GM23248 (cell line): ENCODE results near the gene IPO8. TPM values are rescaled to one million over a fixed set of nuclear protein-coding genes. Genes with fewer than 3 reads are reported as not detected.
"Not testable (repeated sequence)": the region's sequence is repeated elsewhere in the genome, so short reads cannot be mapped to it uniquely, and the experiment has no call there.

Experiments
- DNase-seq: peaks from one replicate; pipeline ENCODE4 v3.0.0-alpha.2; 2015
- H2AFZ ChIP-seq: fragments of 200-600 bp; sonication (generic); 2 replicates; pipeline ENCODE4 v1.6.1; 2016; ENCODE audit warnings: antibody characterized with exemption
- H3F3A ChIP-seq: fragments of 200-600 bp; sonication (generic); 2 replicates; pipeline ENCODE4 v1.6.1; 2016; ENCODE audit warnings: mild to moderate bottlenecking, antibody characterized with exemption, mixed run types; ENCODE audit not compliant: insufficient read depth
- H3K27ac ChIP-seq: fragments of 200-600 bp; sonication (generic); 2 replicates; pipeline ENCODE4 v1.5.1; 2016; ENCODE audit warnings: mild to moderate bottlenecking
- H3K27me3 ChIP-seq: fragments of 200-600 bp; sonication (generic); replicated peaks from 2 replicates; pipeline ENCODE4 v1.6.1; 2016; ENCODE audit warnings: mild to moderate bottlenecking; ENCODE audit not compliant: insufficient read depth
- H3K36me3 ChIP-seq: fragments of 200-600 bp; sonication (generic); 2 replicates; pipeline ENCODE4 v1.6.1; 2016; ENCODE audit warnings: low read depth, mild to moderate bottlenecking
- H3K4me1 ChIP-seq: fragments of 200-600 bp; sonication (generic); 2 replicates; pipeline ENCODE4 v1.6.1; 2016; ENCODE audit warnings: mild to moderate bottlenecking; ENCODE audit not compliant: insufficient read depth
- H3K4me2 ChIP-seq: fragments of 200-600 bp; sonication (generic); one replicate; pipeline ENCODE4 v1.6.1; 2016; ENCODE audit warnings: mild to moderate bottlenecking; ENCODE audit not compliant: unreplicated experiment
- H3K4me3 ChIP-seq: fragments of 200-600 bp; sonication (generic); 2 replicates; pipeline ENCODE4 v1.5.1; 2016; ENCODE audit warnings: mild to moderate bottlenecking
- H3K79me2 ChIP-seq: fragments of 200-600 bp; sonication (generic); 2 replicates; pipeline ENCODE4 v1.6.1; 2016; ENCODE audit warnings: mild to moderate bottlenecking; ENCODE audit not compliant: insufficient read depth
- H3K9ac ChIP-seq: fragments of 200-600 bp; sonication (generic); 2 replicates; pipeline ENCODE4 v1.6.1; 2016; ENCODE audit warnings: mild to moderate bottlenecking
- H3K9me2 ChIP-seq: fragments of 200-600 bp; sonication (generic); 2 replicates; pipeline ENCODE4 v1.6.1; 2016; ENCODE audit warnings: mixed run types, mild to moderate bottlenecking, moderate library complexity; ENCODE audit not compliant: insufficient read depth
- H3K9me3 ChIP-seq: fragments of 200-600 bp; sonication (generic); one replicate; pipeline ENCODE4 v1.6.1; 2017; ENCODE audit warnings: low read depth
- H4K20me1 ChIP-seq: fragments of 200-600 bp; sonication (generic); 2 replicates; pipeline ENCODE4 v1.6.0; 2016; ENCODE audit not compliant: insufficient read depth
- EZH2 ChIP-seq: fragments of 200-600 bp; sonication (generic); IDR thresholded peaks from 2 replicates; pipeline ENCODE4 v1.6.1; 2018; ENCODE audit warnings: antibody characterized with exemption, mild to moderate bottlenecking; ENCODE audit not compliant: insufficient read depth, poor library complexity, severe bottlenecking
- EZH2phosphoT487 ChIP-seq: fragments of 200-600 bp; sonication (generic); IDR thresholded peaks from 2 replicates; pipeline ENCODE4 v1.6.1; 2018; ENCODE audit warnings: antibody characterized with exemption, moderate library complexity, mild to moderate bottlenecking, low read depth; ENCODE audit not compliant: insufficient read depth
- WGBS, 2 experiments: methylation state at CpG; one replicate each; pipeline ENCODE4 v1.1.6; 2015 to 2017; ENCODE audit warnings: low lambda C conversion rate in 2 of 2, low coverage in 1 of 2; ENCODE audit errors: missing lambda C conversion rate in 2 of 2; 5-methylcytosine and 5-hydroxymethylcytosine counted together
- in situ Hi-C: fragments of 300-500 bp; cut with MboI; formaldehyde crosslinking; loops from 2 replicates; pipeline ENCODE4 v1.15.0; 2020
- polyA plus RNA-seq: library from polyadenylated mRNA; unstranded; fragments of >200 nt; fragmentation: Nextera tagmentation; extraction: Ambion mirVana; gene quantifications from 2 replicates; pipeline ENCODE4 v1.2.1, GENCODE V29; 2016
- total RNA-seq: library from RNA; depleted of rRNA; stranded (reverse); fragments of >200 nt; shearing (Covaris generic); gene quantifications from 2 replicates; pipeline ENCODE4 v1.2.3, GENCODE V29; 2014

The IPO8 gene
- total and polyA plus RNA-seq, 2 experiments from 2014 or later = 10.9 to 21.4 TPM

- 50 to 79% methylated on average over 1 of the region's 1 CpG for WGBS, 2 experiments
- no peak overlapping the region for H3K9ac ChIP-seq
- no peaks in the 10 kb centered on the region for H3K27me3 ChIP-seq
- no peaks in the 10 kb centered on the region for H3K79me2 ChIP-seq
- DNase-seq = peak; percentile 6
- no peaks in the 10 kb centered on the region for H4K20me1 ChIP-seq
- H3F3A ChIP-seq = no peaks in the 10 kb centered on the region
- in situ Hi-C loops = no loop called here
- no peaks in the 10 kb centered on the region for H3K36me3 ChIP-seq
- no peak overlapping the region for H3K4me3 ChIP-seq
- no peaks in the 10 kb centered on the region for H3K9me2 ChIP-seq
- TF ChIP-seq EZH2phosphoT487 (no peak), EZH2 (no peak)
- no peaks in the 10 kb centered on the region for H3K4me1 ChIP-seq
- H2AFZ ChIP-seq = no peak overlapping the region
- no peaks in the 10 kb centered on the region for H3K9me3 ChIP-seq
- no peak overlapping the region for H3K4me2 ChIP-seq
- no peak overlapping the region for H3K27ac ChIP-seq
Measured at GRCh38 chr12:30594509-30594908, 101.2 kb downstream of the IPO8 start.

- H3K27ac ChIP-seq, H3K9me3 ChIP-seq, DNase-seq, H3K27me3 ChIP-seq, H3K9ac ChIP-seq, H3K36me3 ChIP-seq, H3K4me3 ChIP-seq, H3K79me2 ChIP-seq, H3K4me2 ChIP-seq, H3F3A ChIP-seq, H2AFZ ChIP-seq, H3K4me1 ChIP-seq, in situ Hi-C loops, H3K9me2 ChIP-seq, H4K20me1 ChIP-seq: not testable (repeated sequence)
- WGBS, 2 experiments = 64 to 67% methylated on average over 12 of the region's 13 CpGs
Measured at GRCh38 chr12:30588572-30588971, 107.1 kb downstream of the IPO8 start.

GRCh38 chr12:30587782-30588181 is 107.9 kb downstream of the IPO8 start:
- Histone ChIP-seq H3K79me2 (no peaks in the 10 kb centered on the region), H2AFZ (no peak overlapping the region), H4K20me1 (no peaks in the 10 kb centered on the region), H3K9me2 (no peaks in the 10 kb centered on the region), H3K4me3 (no peak overlapping the region), H3K9ac (no peak overlapping the region), H3K4me2 (no peak overlapping the region), H3K27me3 (no peaks in the 10 kb centered on the region), H3K27ac (no peak overlapping the region), H3K4me1 (no peaks in the 10 kb centered on the region), H3F3A (no peaks in the 10 kb centered on the region), H3K9me3 (no peaks in the 10 kb centered on the region), H3K36me3 (no peaks in the 10 kb centered on the region)
- TF ChIP-seq EZH2 (no peak), EZH2phosphoT487 (no peak)
- 82 to 95% methylated on average over 1 of the region's 1 CpG for WGBS, 2 experiments
- no peak for DNase-seq
- in situ Hi-C loops = no loop called here

- Histone ChIP-seq H4K20me1 (no peaks in the 10 kb centered on the region), H3K27ac (no peak overlapping the region), H3K9me3 (no peaks in the 10 kb centered on the region), H3K9me2 (no peaks in the 10 kb centered on the region), H3K9ac (no peak overlapping the region), H2AFZ (no peak overlapping the region), H3K4me3 (no peak overlapping the region), H3K79me2 (no peaks in the 10 kb centered on the region), H3K4me2 (no peak overlapping the region), H3F3A (no peaks in the 10 kb centered on the region), H3K27me3 (no peaks in the 10 kb centered on the region), H3K36me3 (no peaks in the 10 kb centered on the region), H3K4me1 (no peaks in the 10 kb centered on the region)
- 36 to 45% methylated on average over 2 of the region's 2 CpGs for WGBS, 2 experiments
- TF ChIP-seq EZH2 (no peak), EZH2phosphoT487 (no peak)
- no peak for DNase-seq
- in situ Hi-C loops = no loop called here
Measured at GRCh38 chr12:30585877-30586276, 109.8 kb downstream of the IPO8 start.

GRCh38 chr12:30582943-30583342 is 112.7 kb downstream of the IPO8 start:
- TF ChIP-seq EZH2phosphoT487 = no peak
- no peak for TF ChIP-seq EZH2
- H3K27me3 ChIP-seq = no peaks in the 10 kb centered on the region
- WGBS, 2 experiments = 82 to 93% methylated on average over 1 of the region's 1 CpG
- no peaks in the 10 kb centered on the region for H3F3A ChIP-seq
- no peaks in the 10 kb centered on the region for H3K79me2 ChIP-seq
- no peak overlapping the region for H2AFZ ChIP-seq
- H3K9me3 ChIP-seq = no peaks in the 10 kb centered on the region
- no peak overlapping the region for H3K9ac ChIP-seq
- no peaks in the 10 kb centered on the region for H3K36me3 ChIP-seq
- no peak overlapping the region for H3K27ac ChIP-seq
- H3K4me3 ChIP-seq = no peak overlapping the region
- no peak overlapping the region for H3K4me2 ChIP-seq
- no peaks in the 10 kb centered on the region for H3K4me1 ChIP-seq
- no peaks in the 10 kb centered on the region for H3K9me2 ChIP-seq
- H4K20me1 ChIP-seq = no peaks in the 10 kb centered on the region
- in situ Hi-C loops = no loop called here
- DNase-seq = peak; percentile 11
